OCI-LY3 (cell line): Measurements from ENCODE around the gene SH2D1B.

Experiments
- EZH2phosphoT487 ChIP-seq: fragments of 200-600 bp; shearing (Covaris generic); IDR thresholded peaks from 2 replicates; pipeline ENCODE4 v1.6.1; 2018; ENCODE audit warnings: antibody characterized with exemption, mixed run types, low read depth
- TF ChIP-seq, protein P1 (sequence below): fragments of 200-600, 300-600 bp; sonication (generic); IDR thresholded peaks from 2 replicates; pipeline ENCODE4 v1.5.1; 2014; ENCODE audit warnings: antibody characterized with exemption, low read length, low read depth

GRCh38 chr1:162351246-162351842, 60.6 kb downstream of the SH2D1B start:
- TF ChIP-seq, protein P1, sequence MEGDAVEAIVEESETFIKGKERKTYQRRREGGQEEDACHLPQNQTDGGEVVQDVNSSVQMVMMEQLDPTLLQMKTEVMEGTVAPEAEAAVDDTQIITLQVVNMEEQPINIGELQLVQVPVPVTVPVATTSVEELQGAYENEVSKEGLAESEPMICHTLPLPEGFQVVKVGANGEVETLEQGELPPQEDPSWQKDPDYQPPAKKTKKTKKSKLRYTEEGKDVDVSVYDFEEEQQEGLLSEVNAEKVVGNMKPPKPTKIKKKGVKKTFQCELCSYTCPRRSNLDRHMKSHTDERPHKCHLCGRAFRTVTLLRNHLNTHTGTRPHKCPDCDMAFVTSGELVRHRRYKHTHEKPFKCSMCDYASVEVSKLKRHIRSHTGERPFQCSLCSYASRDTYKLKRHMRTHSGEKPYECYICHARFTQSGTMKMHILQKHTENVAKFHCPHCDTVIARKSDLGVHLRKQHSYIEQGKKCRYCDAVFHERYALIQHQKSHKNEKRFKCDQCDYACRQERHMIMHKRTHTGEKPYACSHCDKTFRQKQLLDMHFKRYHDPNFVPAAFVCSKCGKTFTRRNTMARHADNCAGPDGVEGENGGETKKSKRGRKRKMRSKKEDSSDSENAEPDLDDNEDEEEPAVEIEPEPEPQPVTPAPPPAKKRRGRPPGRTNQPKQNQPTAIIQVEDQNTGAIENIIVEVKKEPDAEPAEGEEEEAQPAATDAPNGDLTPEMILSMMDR, result no peak
- TF ChIP-seq EZH2phosphoT487, result no peak
